HG03095 (cell line): ENCODE data around the gene SPDEF.
A peak's percentile ranks its signal among the peaks of the same experiment; 100 is the strongest.

Experiments used
- ATAC-seq: cut with Tn5 transposase; IDR thresholded peaks from one replicate; pipeline ENCODE4 v1.9.1; 2021; ENCODE audit warnings: moderate library complexity; ENCODE audit not compliant: unreplicated experiment

Gene SPDEF

DNA sequence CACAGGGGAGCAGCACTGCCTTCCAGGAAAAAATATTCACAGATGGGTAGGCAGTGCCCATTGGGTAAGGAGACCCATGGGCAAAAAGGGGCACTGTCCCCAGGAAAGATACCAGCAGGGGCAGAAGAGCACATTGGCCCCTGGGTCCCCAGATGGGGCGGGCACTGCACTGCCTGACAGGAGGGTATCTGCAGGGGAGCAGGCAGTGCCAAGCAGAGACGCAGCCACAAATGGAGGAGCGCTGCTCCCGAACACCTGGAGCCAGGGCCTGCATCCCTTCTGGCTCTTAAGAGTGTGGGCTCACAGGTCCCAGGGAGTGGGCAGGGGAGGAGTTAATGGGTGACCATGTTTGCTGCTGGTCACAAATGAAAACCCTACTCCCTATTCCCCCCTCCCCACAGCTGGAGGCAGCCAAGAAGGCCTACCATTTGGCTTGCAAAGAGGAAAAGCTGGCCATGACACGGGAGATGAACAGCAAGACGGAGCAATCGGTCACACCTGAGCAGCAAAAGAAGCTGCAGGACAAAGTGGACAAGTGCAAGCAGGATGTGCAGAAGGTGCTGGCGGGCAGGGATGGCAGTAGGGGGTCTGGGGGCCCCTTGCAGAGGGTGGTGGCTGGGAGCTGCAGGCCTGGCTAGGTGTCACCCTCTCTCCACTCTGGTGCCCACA lies 27.0 kb downstream of the SPDEF start:
- ATAC-seq = no peak

DNA sequence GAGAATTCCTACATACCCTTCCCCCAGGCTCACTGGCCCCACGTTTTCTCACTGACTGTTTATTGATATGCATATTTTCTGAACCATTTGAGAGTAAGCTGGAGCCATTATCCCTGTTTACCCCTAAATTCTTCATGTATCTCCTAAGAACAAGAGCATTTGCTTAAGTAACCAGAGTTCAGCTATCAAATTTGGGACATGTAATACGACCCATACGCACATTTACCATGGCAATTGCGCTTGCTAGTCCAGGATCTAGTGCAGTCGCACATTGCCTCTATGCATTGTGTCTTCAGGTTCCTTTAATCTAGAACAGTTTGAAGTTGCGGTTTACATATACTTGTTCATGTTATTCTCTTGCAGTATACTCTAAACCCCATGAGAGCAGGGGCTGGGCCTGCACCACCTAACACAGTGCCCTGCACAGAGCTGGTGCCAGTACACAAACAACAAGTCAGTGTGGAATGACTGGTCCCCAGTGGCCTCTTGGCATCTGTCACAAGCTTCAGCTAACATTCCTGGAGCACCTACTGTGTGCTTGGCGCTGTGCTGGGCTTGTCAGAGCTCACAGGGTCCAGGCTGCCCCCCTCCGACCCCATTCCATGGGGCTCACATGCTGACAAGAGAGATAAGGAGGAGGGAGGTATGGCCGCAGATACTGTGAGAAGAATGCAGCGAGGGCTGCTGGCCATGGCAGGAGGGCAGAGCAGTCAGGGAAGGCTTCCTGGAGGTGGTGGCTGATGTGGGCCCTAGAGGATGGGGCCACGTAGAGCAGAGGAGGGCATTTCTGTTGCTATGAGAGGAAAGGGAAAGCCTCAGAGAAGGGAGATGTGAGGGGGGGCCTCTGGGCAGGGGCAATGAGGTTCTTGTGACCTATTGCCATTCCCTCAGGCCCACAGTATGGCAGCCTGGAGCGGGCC lies 28.1 kb downstream of the SPDEF start:
- ATAC-seq = no peak

DNA sequence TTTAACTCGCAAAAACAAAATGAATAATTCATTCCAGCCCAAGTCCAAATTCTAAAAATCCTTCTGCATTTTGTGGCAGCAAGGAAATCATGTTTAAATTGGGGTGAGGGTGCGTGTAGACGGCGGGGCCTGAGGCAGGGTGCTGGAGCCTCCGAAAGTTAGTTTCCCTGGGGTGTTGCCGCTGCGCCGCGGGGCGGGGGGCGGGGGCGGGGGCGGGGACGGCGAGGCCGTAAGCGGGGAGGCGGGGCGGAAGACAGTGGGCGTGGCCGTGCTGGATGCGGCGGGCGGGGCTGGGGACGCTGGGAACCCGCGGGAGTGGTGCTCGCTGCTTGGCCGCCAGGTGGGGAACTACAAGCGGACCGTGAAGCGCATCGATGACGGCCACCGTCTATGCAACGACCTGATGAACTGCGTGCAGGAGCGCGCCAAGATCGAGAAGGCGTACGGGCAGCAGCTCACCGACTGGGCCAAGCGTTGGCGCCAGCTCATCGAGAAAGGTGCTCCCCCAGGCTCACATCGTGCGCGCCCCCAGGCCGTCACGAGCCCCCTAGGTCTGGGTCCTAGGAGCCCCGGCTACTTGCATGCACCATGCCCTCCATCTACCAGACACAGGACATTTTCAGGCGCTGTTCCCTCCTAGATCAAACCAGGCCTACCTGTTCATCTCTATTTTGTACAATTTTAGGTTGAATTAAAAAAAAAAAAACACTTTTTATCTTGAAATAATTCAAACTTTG lies 29.0 kb downstream of the SPDEF start:
- ATAC-seq = peak; percentile 85

DNA sequence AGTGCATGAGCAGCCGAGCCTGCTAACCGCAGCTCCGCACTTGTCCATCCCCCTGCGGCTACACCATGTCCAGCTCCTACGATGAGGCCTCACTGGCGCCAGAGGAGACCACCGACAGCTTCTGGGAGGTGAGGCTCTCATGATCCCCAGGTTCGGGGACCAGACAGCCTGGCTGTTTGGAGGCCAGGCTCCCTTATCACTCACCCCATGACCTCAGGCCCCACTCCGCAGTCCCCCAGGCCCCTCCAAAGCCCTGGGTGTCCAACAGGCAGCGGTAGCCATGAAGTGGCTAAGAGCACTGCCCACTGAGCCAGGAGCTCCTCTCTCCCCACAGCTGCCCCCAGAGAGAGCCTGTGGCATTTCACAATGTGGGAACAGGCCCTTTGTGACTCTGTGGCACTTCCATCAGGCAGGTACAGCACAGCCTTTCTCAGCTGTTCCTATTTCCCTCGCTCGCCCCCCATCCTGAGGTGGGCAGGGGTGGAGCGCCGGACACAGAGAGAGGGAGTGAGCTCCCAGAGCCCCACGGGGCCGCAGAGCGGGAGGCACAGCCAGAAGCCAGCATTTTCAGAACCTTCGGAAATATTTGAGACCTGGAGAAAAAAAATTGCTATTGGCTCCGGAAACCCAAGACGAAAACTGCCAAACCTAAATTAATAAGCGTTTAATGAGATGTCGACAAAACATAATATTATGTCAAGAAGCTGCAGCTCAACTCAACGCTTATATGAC lies 29.7 kb downstream of the SPDEF start:
- ATAC-seq = no peak

DNA sequence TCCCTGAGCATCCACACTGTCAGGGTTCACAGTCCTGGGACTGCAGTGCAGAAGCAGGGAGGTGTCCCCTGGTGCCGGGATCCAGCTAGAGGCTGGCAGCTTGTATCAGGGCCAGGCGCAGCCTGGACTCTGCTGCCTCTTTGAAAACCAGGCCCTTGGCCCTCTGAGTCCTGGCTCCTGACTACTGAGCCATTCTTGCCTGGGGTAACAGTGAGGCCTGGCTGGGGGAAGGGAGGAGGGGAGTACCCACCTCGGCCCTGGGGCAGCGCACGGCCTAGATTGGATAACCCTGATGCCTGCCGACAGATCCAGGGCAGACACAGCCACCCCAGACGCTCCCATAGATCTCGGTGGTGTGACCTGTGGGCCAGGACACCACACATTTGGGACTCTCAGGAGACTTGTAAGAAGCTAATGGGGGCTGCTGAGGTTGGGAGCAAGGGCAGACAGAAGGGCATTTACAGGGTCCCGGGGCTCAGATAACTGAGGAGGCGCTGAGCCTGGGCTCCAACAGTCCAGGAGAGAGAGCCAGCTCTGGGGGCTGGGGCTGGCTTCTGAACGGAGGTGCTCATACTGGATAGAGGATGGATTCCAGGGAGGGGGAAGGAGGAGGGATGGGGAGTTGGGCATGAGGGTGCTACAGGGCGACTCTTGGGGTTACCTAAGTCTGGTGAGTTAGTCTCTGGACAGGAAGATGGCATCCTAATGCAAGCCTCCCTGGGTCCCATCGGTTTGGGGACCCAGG lies 30.5 kb downstream of the SPDEF start:
- ATAC-seq = no peak

DNA sequence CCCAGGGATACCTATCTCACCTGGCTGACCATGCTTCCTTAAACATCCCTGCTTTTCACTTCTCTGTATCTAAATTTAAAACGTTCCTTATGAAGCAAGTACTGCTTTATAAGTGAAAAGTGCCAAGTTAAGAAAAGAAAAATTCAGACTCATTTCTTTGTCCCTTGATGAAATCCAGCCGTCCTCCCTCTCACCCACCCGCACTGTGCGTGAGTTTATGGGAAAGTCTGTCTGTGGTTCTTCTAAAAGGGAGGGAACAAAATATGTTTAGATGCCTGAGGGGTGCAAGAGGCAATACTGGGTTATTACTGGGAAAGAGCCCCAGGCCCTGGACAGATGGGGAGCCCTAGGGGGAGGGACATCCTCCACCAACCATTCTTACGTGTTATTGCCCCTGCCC lies 31.2 kb downstream of the SPDEF start:
- ATAC-seq = no peak

DNA sequence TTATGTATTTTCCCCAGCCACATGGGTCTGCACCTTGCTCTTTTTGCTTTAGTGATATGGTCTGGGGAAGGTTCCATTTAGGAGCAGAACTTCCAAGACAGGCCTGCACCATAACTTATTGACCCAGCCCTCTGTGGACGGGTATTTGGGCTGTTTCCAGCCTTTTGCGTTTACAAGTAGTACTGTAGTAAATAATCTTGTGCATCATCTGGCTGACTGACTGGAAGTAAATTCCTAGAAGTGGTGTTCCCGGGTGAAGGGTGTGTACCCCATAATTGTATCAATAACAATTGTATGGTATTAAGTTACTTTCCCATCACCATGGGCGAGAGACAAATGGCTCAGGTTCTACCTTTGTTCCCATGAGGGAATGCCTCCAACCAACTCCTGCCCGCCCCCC lies 31.6 kb downstream of the SPDEF start:
- ATAC-seq = no peak

DNA sequence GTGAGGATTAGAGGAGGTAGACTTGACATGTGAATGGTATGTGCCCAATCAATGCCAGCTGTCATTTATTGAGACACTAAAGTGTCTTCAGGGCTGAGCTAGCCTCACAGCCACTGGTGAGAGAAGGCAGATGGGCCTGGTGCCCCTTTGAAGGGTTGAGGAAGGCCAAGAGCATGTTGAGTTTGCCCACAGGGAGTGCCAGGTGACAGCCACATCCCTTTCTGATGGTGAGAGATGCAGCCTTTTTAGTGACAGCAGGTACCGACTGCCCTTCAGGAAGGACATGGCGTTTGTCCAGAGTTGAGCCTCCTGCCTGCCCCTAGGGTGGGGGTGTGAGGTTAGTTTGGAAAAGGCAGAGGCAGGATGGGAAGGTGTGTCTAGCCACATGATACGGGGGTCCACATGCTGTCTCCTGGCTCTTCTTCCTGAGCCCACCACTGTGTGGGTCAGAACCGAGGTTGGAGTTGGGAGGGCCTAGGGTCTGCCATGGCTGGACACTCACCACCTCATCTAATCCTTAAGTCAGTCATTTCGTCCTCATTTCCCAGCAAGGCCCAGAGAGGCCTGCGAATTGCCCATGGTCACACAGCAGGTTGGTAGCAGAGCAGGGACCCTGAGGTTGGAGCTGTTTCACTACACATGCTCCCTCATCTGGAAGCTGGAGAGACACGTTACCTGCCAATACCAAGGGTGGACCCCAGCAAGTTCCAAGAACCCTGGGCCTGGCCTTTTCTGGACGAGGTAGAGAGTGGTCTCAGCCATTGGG lies 32.5 kb downstream of the SPDEF start:
- ATAC-seq = no peak

DNA sequence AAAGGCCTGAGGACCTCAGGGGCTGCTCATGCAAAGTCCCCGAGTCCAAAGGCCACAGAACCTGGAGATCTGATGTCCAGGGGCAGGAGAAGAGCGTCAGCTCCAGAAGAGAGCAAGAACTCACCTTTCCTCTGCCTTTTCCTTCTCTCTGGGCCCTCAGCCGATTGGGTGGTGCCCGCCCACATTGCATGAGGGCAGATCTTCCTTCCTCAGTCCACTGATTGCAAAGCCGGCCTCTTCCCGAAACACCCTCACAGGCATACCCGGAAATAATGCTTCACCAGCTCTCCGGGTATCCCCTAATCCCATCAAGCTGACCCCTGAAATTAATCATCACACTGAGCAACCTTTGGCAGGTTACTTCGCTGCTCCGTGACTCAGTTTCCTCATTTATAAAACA lies 33.4 kb downstream of the SPDEF start:
- no peak for ATAC-seq

DNA sequence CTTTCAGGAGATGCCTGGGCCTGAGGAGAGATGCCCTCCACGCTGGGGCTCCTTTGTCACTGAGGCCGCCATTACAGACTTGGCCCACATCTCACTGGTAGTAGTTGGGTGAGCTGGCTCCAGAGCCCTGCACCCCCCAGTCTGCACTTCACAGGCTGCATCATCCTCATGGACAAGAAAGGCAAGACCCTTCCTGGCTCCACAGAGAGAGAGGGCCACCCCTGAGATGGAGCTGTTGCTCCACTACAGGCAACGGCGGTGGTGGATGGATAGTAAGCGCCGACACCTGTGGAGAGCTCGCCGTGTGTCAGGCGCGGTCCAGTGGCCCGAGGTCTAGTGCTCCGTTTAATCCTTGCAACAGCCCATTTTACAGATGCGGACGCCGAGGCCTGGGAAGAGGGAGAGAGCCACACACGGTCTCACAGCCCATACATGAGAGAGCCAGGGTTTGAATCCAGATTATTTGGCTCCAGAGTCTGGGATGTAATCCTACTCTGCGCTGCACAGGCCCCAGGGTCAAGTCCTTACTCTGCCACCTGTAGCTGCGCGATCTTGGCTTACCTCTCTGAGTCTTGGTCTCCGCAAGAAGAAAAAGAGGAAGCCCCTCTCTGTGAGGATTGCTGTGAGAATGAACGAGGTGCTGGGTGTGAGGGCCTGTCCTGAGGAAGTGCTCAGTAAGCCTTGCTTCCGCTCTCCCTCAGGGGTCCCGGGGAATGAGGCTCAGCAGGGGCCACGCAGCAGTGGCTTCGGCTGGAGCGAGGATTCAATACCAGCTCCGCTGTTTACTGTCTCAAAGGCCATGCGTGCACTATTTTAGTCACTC lies 34.5 kb downstream of the SPDEF start:
- no peak for ATAC-seq

DNA sequence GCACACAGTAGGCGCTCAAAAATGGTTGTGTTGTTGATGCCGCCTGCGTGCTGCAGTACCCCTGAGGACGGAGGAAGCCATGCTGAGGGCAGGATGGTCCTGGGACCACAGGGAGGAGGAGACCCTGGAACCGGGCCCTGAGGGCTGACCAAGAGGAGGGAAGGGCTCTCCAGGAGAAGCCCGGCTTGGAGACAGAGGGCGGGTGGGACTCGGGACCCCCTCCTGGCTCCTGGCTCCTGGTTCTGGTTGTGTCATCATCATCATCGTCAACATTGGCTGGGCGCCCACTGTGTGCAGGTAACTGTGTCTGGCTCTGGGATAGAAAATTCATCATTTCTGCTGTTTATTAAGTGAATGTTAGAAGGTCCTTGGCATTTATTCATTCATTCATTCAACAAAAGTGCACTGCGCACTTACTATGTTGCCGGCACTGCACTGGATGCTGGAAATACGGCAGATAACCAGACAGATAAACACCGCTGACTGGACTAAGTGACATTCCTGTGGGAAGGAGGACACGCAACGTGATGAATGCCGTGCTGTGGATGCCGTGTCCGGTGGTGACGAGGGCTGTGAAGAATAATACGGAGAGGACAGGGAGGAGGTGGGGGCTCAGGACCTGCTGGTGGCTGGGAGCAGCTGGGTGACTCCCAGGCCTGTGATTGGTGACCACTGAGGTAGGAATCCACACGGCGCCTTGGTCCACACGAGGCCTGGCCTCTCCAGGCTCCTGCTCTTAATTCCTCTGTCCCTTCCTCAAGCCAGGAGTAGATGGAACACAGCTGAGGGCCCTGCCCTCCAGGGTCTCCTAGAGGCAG lies 35.3 kb downstream of the SPDEF start:
- ATAC-seq = no peak

DNA sequence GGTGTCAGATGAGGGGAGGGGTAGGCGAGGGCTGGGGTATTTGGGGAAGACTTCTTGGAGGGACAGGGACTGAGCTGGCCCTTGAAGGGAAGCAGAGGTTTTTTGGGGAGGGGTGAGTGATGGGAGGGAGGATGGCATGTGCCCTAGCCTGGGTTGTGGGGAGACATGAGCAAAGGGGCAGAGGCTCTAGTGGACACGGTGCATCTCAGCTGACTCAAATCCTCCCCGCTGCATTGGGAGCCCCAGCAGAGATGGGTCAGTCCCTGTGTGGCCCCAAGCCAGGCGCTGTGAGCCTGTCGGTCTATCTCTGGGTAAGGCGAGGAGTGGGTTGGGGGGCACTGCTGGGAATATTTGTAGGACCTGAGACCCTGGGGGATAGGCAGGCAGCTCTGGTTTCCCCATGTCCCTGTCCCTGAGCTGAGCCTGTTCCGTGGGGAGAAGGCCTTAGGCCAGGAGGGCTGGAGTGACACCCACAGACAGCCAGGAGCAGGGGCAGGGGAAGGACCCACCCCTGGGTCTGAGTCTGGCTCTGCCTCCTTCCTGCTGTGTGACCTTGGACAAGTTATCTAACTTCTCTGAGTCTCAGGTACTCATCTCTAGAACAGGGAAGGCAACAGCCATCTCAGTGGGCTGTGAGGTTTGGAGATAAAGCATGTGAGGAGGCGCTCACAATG lies 36.0 kb downstream of the SPDEF start:
- no peak for ATAC-seq

DNA sequence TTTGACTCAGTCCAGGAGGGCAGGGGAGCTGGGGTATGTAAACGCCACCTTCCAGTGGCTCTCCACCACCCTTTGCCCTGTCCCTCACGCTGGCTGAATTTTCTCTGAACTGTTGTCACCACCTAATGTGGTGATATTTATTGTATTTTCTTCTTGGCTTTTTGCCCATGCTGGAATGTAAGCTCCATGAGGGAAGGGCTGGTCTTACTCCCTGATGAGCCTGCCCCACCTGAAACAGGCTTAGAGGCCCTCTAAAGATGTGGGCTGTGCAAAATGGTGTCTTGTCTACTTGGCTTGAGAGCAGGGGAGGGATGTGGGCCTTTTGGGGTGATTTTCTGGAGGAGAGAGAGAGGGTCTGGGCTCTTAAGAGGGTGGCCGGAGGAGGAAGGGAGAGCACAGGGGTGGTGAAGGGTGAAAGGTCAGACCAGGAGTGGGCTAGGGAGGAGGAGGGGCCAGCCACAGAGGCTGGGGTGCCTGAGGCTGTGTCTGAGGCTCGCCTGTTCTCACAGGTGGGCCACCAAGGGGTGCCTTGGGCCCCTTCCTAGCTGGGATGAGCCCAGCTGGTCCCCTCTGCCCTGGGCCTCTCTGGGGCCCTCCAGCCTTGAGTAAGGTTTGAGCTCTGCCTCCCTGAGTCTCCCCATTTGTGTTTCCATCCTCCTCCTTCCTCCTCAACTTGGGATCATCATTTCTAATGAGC lies 37.3 kb downstream of the SPDEF start:
- ATAC-seq = no peak

DNA sequence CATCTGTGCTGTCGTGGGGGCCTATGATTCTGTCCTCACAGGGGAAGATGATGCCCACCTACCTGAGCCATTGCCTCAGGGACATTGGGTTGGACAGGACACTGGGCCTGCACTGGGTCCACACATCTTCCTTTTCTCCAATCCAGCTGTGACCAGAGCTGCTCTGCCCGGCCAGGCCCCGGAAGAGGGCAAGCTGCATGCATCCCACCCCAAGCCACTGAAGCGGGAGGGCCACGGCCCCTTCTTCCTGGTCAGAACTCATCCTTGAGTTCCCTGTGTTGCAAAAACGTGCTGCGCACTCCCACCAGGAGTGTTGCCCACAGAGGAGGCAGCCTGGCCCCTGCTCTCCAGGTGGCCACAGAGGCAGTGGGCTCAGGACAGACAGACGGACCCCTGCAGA lies 38.2 kb downstream of the SPDEF start:
- ATAC-seq = no peak

DNA sequence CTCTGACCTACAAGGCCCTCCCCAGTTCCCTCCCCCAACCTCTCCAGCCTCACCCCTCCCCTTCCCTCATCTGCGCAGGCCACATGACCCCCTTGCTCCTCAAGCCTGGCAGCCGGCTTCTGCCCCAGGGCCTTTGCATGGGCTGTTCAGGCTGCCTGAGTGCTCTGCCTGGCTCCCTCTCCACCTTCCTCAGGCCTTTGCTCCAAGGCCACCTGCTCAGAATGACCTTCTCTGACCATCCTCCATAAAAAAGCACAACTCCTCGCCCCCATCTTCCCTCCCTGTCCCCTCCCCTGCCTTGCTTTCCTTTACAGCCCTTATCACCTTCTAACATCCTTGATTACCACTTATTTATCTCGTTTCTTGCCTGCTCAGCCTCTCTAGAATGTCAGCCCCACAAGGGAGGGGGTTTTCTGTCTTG lies 38.7 kb downstream of the SPDEF start:
- ATAC-seq = no peak

DNA sequence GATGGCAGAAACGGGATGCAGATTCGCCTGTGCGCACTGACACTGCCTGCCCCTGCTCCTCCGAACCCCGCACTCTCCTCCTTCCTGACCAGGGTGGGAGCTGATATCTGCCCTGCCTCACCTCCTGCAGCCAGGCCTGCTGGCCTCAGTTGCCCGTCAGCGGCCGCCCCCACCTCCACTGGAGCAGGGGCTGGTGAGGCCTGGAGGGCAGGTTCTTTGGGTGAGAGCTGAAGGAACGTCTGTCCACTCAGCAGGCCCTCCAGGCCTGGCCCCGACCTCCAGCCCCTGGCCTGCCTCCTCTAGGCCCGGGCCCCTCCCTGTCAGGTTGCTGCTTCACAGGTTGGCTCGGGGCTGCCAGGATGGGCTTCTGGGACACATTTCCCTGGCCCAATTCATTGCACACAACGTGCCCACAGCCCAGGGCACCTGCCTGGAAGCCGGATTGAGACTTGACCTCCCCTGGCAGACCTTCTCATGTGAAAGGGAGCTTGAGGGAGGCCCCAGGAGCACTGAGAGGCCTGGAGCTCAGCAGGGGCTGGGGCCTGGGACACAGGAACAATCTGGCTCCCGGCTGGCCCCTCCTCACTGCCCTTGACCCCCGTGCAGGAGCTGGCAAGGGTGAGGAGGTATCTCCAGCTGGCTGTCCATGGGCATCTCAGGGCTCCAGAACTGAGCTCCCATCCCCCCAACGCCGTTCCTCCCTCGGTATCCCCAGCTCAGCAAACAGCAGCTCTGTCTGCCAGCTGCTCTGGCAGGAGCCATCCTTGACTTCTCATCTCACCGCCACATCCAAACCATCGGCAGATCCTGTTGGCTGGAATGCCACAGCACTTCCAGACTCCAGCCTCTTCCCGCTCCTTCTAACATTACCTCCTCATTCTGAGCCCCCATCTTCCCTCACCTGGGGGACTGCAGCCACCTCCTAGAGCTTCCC lies 39.5 kb downstream of the SPDEF start:
- ATAC-seq = no peak
